Neural cell (in vitro differentiated cells): Measurements from ENCODE around the gene RFNG. TPM values are rescaled to one million over a fixed set of nuclear protein-coding genes. Genes with fewer than 3 reads are reported as not detected.

Experiments used
- H2AFZ ChIP-seq: fragments of 200-600, 300-800 bp; sonication (generic), shearing (Covaris generic); 2 replicates; pipeline ENCODE4 v1.6.0; 2014; ENCODE audit warnings: low read depth, mild to moderate bottlenecking, antibody characterized with exemption, low read length, moderate library complexity
- H3F3A ChIP-seq: fragments of 200-600 bp; shearing (Covaris generic); 2 replicates; pipeline ENCODE4 v1.6.1; 2016; ENCODE audit warnings: mild to moderate bottlenecking, moderate library complexity, mixed read lengths, antibody characterized with exemption, low read length; ENCODE audit not compliant: insufficient read depth, poor library complexity, severe bottlenecking
- H3K27ac ChIP-seq: fragments of 200-600, 300-800 bp; sonication (generic), shearing (Covaris generic); 2 replicates; pipeline ENCODE4 v1.5.1; 2014; ENCODE audit warnings: mild to moderate bottlenecking, low read length, moderate library complexity
- H3K27me3 ChIP-seq: fragments of 300-800, 200-600 bp; sonication (generic), shearing (Covaris generic); 2 replicates; pipeline ENCODE4 v1.6.0; 2014; ENCODE audit warnings: mild to moderate bottlenecking, low read depth, low read length, moderate library complexity; ENCODE audit not compliant: insufficient read depth
- H3K36me3 ChIP-seq: fragments of 300-800, 200-600 bp; sonication (generic), shearing (Covaris generic); 2 replicates; pipeline ENCODE4 v1.5.1; 2014; ENCODE audit warnings: mild to moderate bottlenecking, antibody characterized with exemption, low read length, moderate library complexity; ENCODE audit not compliant: insufficient read depth
- H3K4me2 ChIP-seq: fragments of 300-800, 200-600 bp; sonication (generic), shearing (Covaris generic); 2 replicates; pipeline ENCODE4 v1.6.0; 2014; ENCODE audit warnings: mild to moderate bottlenecking, low read length
- H3K4me3 ChIP-seq: fragments of 300-800, 200-600 bp; sonication (generic), shearing (Covaris generic); 2 replicates; pipeline ENCODE4 v1.5.1; 2014; ENCODE audit warnings: mild to moderate bottlenecking, low read length, moderate library complexity
- H3K79me2 ChIP-seq: fragments of 200-600 bp; shearing (Covaris generic); replicated peaks from 2 replicates; pipeline ENCODE4 v1.6.0; 2014; ENCODE audit warnings: mild to moderate bottlenecking, low read length, moderate library complexity; ENCODE audit not compliant: insufficient read depth
- H3K9ac ChIP-seq: fragments of 300-800, 200-600 bp; sonication (generic), shearing (Covaris generic); 2 replicates; pipeline ENCODE4 v1.6.1; 2016; ENCODE audit warnings: mild to moderate bottlenecking, low read length, mixed read lengths
- H3K9me2 ChIP-seq: fragments of 200-600 bp; shearing (Covaris generic); 2 replicates; pipeline ENCODE4 v1.6.1; 2016; ENCODE audit warnings: mild to moderate bottlenecking, low read length, mixed read lengths; ENCODE audit not compliant: insufficient read depth
- H3K9me3 ChIP-seq: fragments of 200-600, 300-800 bp; sonication (generic), shearing (Covaris generic); 2 replicates; pipeline ENCODE4 v1.6.1; 2016; ENCODE audit warnings: mild to moderate bottlenecking, mixed run types, low read length, moderate library complexity, mixed read lengths
- H4K20me1 ChIP-seq: fragments of 200-600 bp; shearing (Covaris generic); 2 replicates; pipeline ENCODE4 v1.6.1; 2016; ENCODE audit warnings: mild to moderate bottlenecking, mixed run types; ENCODE audit not compliant: insufficient read depth
- EP300 ChIP-seq: fragments of 450-650 bp; conservative IDR thresholded peaks from 2 replicates; pipeline ENCODE4 v1.6.1; 2014; ENCODE audit warnings: antibody characterized with exemption, mild to moderate bottlenecking, moderate library complexity; ENCODE audit not compliant: poor library complexity, severe bottlenecking
- EZH2 ChIP-seq: fragments of 200-600, 300-800 bp; shearing (Covaris generic), sonication (generic); IDR thresholded peaks from 2 replicates; pipeline ENCODE4 v1.6.1; 2014; ENCODE audit warnings: antibody characterized with exemption, low read length, borderline replicate concordance, mild to moderate bottlenecking; ENCODE audit not compliant: insufficient read depth, poor library complexity, severe bottlenecking
- MXI1 ChIP-seq: fragments of 450-650 bp; conservative IDR thresholded peaks from 2 replicates; pipeline ENCODE4 v1.6.1; 2014; ENCODE audit warnings: antibody characterized with exemption, mild to moderate bottlenecking; ENCODE audit not compliant: poor library complexity, severe bottlenecking
- POLR2AphosphoS5 ChIP-seq: IDR thresholded peaks from 2 replicates; pipeline ENCODE4 v1.6.1; 2012
- RAD21 ChIP-seq: fragments of 450-650 bp; conservative IDR thresholded peaks from 2 replicates; pipeline ENCODE4 v1.6.1; 2014; ENCODE audit warnings: antibody characterized with exemption, mild to moderate bottlenecking, moderate library complexity
- REST ChIP-seq: IDR thresholded peaks from 2 replicates; pipeline ENCODE4 v1.6.1; 2012; ENCODE audit warnings: borderline replicate concordance
- SMC3 ChIP-seq: fragments of 450-650 bp; conservative IDR thresholded peaks from 2 replicates; pipeline ENCODE4 v1.6.1; 2014; ENCODE audit warnings: antibody characterized with exemption, mild to moderate bottlenecking, moderate library complexity; ENCODE audit not compliant: poor library complexity
- TAF1 ChIP-seq: IDR thresholded peaks from 2 replicates; pipeline ENCODE4 v1.6.1; 2012; ENCODE audit warnings: low read depth
- polyA plus RNA-seq: library from polyadenylated mRNA; depleted of rRNA; stranded (reverse); fragments of >200 nt; gene quantifications from 2 replicates; pipeline ENCODE4 v1.2.3, GENCODE V29; 2014
- TF ChIP-seq, protein P1 (sequence below): fragments of 450-650 bp; IDR thresholded peaks from 2 replicates; pipeline ENCODE4 v1.5.1; 2014; ENCODE audit warnings: antibody characterized with exemption, mild to moderate bottlenecking, moderate library complexity; ENCODE audit not compliant: poor library complexity, severe bottlenecking

Gene RFNG
- polyA plus RNA-seq, 1 donor from 2014 or later = 176 TPM

GRCh38 chr17:82070611-82071010, 19.0 kb upstream of the RFNG start:
- H3K27me3 ChIP-seq = no peaks in the 10 kb centered on the region
- no peak for TF ChIP-seq REST
- TF ChIP-seq MXI1 = no peak
- no peak for TF ChIP-seq TAF1
- TF ChIP-seq RAD21 = no peak
- no peak for TF ChIP-seq POLR2AphosphoS5
- TF ChIP-seq EP300 = no peak
- TF ChIP-seq, protein P1, sequence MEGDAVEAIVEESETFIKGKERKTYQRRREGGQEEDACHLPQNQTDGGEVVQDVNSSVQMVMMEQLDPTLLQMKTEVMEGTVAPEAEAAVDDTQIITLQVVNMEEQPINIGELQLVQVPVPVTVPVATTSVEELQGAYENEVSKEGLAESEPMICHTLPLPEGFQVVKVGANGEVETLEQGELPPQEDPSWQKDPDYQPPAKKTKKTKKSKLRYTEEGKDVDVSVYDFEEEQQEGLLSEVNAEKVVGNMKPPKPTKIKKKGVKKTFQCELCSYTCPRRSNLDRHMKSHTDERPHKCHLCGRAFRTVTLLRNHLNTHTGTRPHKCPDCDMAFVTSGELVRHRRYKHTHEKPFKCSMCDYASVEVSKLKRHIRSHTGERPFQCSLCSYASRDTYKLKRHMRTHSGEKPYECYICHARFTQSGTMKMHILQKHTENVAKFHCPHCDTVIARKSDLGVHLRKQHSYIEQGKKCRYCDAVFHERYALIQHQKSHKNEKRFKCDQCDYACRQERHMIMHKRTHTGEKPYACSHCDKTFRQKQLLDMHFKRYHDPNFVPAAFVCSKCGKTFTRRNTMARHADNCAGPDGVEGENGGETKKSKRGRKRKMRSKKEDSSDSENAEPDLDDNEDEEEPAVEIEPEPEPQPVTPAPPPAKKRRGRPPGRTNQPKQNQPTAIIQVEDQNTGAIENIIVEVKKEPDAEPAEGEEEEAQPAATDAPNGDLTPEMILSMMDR = no peak
- TF ChIP-seq SMC3 = no peak
- no peak for TF ChIP-seq EZH2
- no peak overlapping the region for H3K27ac ChIP-seq
- no peak overlapping the region for H3K4me3 ChIP-seq
- no peaks in the 10 kb centered on the region for H3K79me2 ChIP-seq
- H4K20me1 ChIP-seq = no peaks in the 10 kb centered on the region
- H3K4me2 ChIP-seq = no peak overlapping the region
- H3K9me3 ChIP-seq = no peaks in the 10 kb centered on the region
- no peaks in the 10 kb centered on the region for H3F3A ChIP-seq
- H3K9me2 ChIP-seq = no peaks in the 10 kb centered on the region
- H3K9ac ChIP-seq = no peak overlapping the region
- H2AFZ ChIP-seq = no peak overlapping the region
- no peaks in the 10 kb centered on the region for H3K36me3 ChIP-seq

DNA sequence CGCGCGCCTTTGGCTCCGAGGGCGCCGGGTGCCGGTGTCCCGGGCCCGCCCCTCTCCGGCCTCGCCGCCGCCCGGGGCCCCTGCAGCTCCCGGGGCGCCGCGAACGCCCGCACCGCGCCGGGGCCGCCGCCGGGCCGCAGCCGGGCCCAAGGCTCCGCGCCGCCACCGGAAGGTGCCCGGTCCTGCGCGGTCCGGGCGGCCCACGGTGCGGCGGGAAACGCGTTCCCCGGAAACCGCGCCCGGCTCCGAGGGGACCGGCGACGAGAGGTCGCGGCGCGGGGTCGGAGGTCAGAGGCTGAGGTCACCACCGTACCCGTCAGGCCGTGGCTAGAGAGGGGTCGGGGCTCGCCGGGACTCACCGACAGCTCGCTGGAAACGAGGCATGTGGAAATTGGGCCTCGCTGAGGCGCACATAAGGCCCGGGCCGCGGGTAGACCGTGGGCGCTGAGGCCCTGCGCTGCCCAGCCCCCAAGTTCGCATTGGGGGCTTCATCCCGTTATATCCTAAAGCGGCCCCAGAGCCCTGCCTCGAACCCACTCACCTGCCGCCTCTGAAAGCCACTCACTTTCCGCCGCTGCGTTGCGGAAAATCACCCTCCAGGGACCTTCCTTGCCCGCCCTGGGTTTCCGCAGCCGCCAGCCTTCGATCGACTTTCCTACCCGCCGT, 14.2 kb upstream of the RFNG start, which contains the start of gene DUS1L:
TSS of gene DUS1L (minus strand) at position 167 of the 666 bp plus-strand sequence. CDS start 745 bp downstream, outside the sequence.
- H3K27ac ChIP-seq = peak within 1 kb of the TSS; percentile 56
- peak within 1 kb of the TSS; percentile 94 for H3K4me3 ChIP-seq
- no peaks in the 10 kb centered on the region for H3K9me2 ChIP-seq

More for the DNA sequence above, 14.2 kb upstream of the RFNG start, which contains the start of gene DUS1L:
- Histone ChIP-seq H2AFZ (peak within 1 kb of the TSS; percentile 97), H3F3A (no peaks in the 10 kb centered on the region), H3K9ac (peak within 1 kb of the TSS; percentile 72), H3K79me2 (no peaks in the 10 kb centered on the region), H3K36me3 (no peaks in the 10 kb centered on the region), H3K27me3 (no peaks in the 10 kb centered on the region), H3K9me3 (no peaks in the 10 kb centered on the region), H3K4me2 (peak within 1 kb of the TSS; percentile 61), H4K20me1 (no peaks in the 10 kb centered on the region)
- no peak for TF ChIP-seq EZH2
- peak; percentile 45 for TF ChIP-seq REST
- TF ChIP-seq TAF1 = no peak
- peak; percentile 52 for TF ChIP-seq POLR2AphosphoS5
- TF ChIP-seq MXI1 = peak; percentile 45
- peak; percentile 19 for TF ChIP-seq EP300
- no peak for TF ChIP-seq SMC3
